BLaER1 treated with 17β-estradiol and CSF1 and Interleukin-3, amounts not matched to agents 10 nM and 100 nM (cell line): ENCODE measurements around the gene PTPRN2.

Experiments
- H3K27ac ChIP-seq, 11 experiments: shearing (Covaris generic); formaldehyde crosslinking; 2 replicates each; pipeline ENCODE4 v1.8.1; 2022
- H3K27me3 ChIP-seq, 11 experiments: shearing (Covaris generic); formaldehyde crosslinking; 2 replicates each; pipeline ENCODE4 v1.8.1; 2022
- H3K36me3 ChIP-seq, 11 experiments: shearing (Covaris generic); formaldehyde crosslinking; 2 replicates each; pipeline ENCODE4 v1.8.1; 2022
- H3K4me1 ChIP-seq, 10 experiments: shearing (Covaris generic); formaldehyde crosslinking; 2 replicates each; pipeline ENCODE4 v1.8.1; 2022
- H3K4me2 ChIP-seq, 11 experiments: shearing (Covaris generic); formaldehyde crosslinking; 2 replicates each; pipeline ENCODE4 v1.8.1; 2022
- H3K4me3 ChIP-seq, 10 experiments: shearing (Covaris generic); formaldehyde crosslinking; 2 replicates each; pipeline ENCODE4 v1.8.1; 2022
- H3K9ac ChIP-seq, 11 experiments: shearing (Covaris generic); formaldehyde crosslinking; 2 replicates each; pipeline ENCODE4 v1.8.1; 2022
- H3K9me3 ChIP-seq, 11 experiments: shearing (Covaris generic); formaldehyde crosslinking; replicated peaks in 1 of 11; 2 replicates each; pipeline ENCODE4 v1.8.1; 2022
- H4K20me1 ChIP-seq, 11 experiments: shearing (Covaris generic); formaldehyde crosslinking; 2 replicates each; pipeline ENCODE4 v1.8.1; 2022
- Cebpa-rat ChIP-seq, 11 experiments: shearing (Covaris generic); IDR thresholded peaks; 2 replicates each; pipeline ENCODE4 v1.8.1; 2022

The PTPRN2 gene

GRCh38 chr7:157544980-157545680 lies 1042.5 kb downstream of the PTPRN2 start:
- Histone ChIP-seq H3K36me3 (no peaks in the 10 kb centered on the region), H3K4me3 (no peak overlapping the region), H4K20me1 (peaks cover 0 to 2% (median 0%) of the 10 kb centered on the region in 11 experiments; a peak in 2 of 22 replicates), H3K9me3 (no peaks in the 10 kb centered on the region), H3K9ac (no peak overlapping the region), H3K4me2 (peak overlapping the region in 7 of 11 experiments; percentile 13 to 50 (median 24); a peak in 4 of 22 replicates), H3K27me3 (peaks cover 0 to 6% (median 0%) of the 10 kb centered on the region in 11 experiments; a peak in 2 of 22 replicates), H3K27ac (no peak overlapping the region), H3K4me1 (peaks cover 0 to 16% (median 10%) of the 10 kb centered on the region in 10 experiments; a peak in 12 of 20 replicates)
- no peak for TF ChIP-seq Cebpa-rat (IDR thresholded peaks at IDR 0.05)

DNA sequence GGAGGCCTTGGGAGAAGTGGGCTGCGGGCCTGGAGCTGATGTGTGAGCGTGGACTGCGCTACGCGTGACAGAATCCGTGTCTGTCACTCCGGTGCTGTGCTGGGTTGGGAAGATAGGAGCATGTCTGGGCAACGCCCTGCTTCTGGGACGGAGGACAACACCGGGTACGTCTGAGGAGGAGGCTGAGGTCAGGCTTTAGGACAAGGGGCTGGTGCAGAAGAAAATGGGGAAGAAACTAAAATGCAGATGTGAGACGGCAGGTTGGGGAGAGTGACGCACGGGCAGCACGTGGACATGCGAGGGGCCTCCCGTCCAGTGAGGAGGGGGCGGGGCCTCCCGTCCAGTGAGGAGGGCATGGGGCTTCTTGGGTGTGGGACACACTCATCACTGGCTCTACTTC lies 1043.4 kb downstream of the PTPRN2 start:
- Histone ChIP-seq H3K36me3 (no peaks in the 10 kb centered on the region), H3K4me3 (no peak overlapping the region), H3K4me2 (peak overlapping the region in 2 of 11 experiments; percentile 20 to 24; a peak in 2 of 22 replicates), H3K9ac (no peak overlapping the region), H3K27me3 (no peaks in the 10 kb centered on the region; a peak in 1 of 22 replicates), H3K27ac (no peak overlapping the region), H3K4me1 (peaks cover 0 to 16% (median 9%) of the 10 kb centered on the region in 10 experiments; a peak in 12 of 20 replicates), H4K20me1 (no peaks in the 10 kb centered on the region), H3K9me3 (no peaks in the 10 kb centered on the region)
- no peak for TF ChIP-seq Cebpa-rat (IDR thresholded peaks at IDR 0.05)

GRCh38 chr7:157543791-157544190 lies 1043.8 kb downstream of the PTPRN2 start:
- Histone ChIP-seq H3K9me3 (no peaks in the 10 kb centered on the region), H3K4me1 (peaks cover 0 to 16% (median 9%) of the 10 kb centered on the region in 10 experiments; a peak in 12 of 20 replicates), H3K9ac (no peak overlapping the region), H3K4me2 (no peak overlapping the region), H3K27me3 (no peaks in the 10 kb centered on the region; a peak in 1 of 22 replicates), H4K20me1 (no peaks in the 10 kb centered on the region), H3K36me3 (no peaks in the 10 kb centered on the region), H3K27ac (no peak overlapping the region), H3K4me3 (no peak overlapping the region)
- TF ChIP-seq Cebpa-rat (IDR thresholded peaks at IDR 0.05): no peak

DNA sequence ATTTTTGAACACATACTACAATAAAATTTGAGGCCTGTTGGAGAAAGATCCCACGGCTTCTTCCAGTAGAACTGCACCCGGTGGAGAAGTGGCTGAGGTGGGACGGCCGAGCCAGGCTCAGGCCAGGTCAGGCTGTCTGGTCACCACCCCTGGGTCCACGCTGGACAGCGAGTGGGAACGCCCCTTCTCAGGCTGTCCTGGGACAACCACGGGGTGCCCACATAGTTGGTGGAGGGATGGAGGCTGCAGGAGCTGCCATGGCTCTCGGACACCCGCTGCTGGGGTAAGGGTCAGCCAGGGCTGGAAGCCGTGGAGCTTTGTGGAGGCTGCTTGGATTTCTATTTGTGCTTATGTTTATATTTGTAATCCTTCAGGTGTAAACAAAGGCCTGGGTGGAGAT lies 1044.3 kb downstream of the PTPRN2 start:
- TF ChIP-seq Cebpa-rat (IDR thresholded peaks at IDR 0.05): no peak
- Histone ChIP-seq H3K4me3 (no peak overlapping the region), H3K27me3 (no peaks in the 10 kb centered on the region), H3K9ac (no peak overlapping the region), H3K36me3 (no peaks in the 10 kb centered on the region), H3K9me3 (no peaks in the 10 kb centered on the region), H4K20me1 (no peaks in the 10 kb centered on the region), H3K4me2 (no peak overlapping the region), H3K4me1 (peaks cover 0 to 16% (median 9%) of the 10 kb centered on the region in 10 experiments; a peak in 12 of 20 replicates), H3K27ac (no peak overlapping the region)

DNA sequence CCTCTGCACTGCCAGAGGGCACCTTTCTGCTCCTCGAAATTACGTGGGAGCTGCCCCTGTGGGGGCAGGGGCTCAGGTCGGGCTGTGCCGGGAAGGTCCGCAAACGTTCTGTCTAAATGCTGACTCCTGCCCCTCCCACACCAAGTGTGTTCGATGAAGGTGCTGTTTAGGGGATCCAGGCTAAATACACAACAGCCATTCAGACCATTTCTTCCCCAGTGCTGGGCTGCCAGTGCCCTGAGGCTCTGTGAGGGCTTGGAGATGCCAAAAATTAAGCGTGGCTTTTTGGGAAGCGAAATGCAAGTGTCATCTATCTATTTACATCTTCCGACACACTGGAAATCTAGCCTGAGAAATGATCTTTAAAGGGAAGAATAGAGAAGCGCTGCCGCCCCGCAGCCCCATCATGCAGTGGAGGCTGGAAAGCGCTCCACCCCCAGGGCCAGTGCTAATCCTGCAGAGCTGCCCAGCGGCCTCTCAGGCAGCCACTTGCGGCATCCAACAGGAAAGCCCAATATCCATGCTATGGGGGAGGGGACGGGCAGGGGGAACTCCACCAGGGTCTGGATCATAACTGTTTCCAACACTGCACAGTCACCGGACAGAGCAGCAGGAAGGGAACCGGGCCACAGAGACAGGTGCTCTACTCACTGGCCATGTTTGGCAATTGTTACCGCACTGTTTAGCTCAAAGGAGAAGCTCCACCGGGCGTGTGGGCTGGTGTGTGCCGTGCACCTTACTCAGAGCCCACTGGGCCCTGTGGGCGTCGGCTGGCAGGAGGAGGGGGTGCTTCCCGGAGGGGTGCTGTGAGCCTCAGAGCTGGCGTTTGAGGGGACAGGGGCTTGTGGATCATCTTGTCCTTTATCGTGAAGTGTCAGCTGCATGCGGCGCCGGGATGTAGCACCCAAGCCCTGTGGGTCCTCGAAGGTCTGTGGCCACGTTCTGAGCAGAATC lies 1045.3 kb downstream of the PTPRN2 start:
- Histone ChIP-seq H3K4me2 (no peak overlapping the region), H4K20me1 (no peaks in the 10 kb centered on the region; a peak in 1 of 22 replicates), H3K36me3 (no peaks in the 10 kb centered on the region), H3K4me3 (no peak overlapping the region), H3K4me1 (peaks cover 0 to 12% (median 6%) of the 10 kb centered on the region in 10 experiments; a peak in 11 of 20 replicates), H3K27me3 (no peaks in the 10 kb centered on the region), H3K27ac (no peak overlapping the region), H3K9me3 (no peaks in the 10 kb centered on the region), H3K9ac (no peak overlapping the region)
- TF ChIP-seq Cebpa-rat (IDR thresholded peaks at IDR 0.05): no peak

DNA sequence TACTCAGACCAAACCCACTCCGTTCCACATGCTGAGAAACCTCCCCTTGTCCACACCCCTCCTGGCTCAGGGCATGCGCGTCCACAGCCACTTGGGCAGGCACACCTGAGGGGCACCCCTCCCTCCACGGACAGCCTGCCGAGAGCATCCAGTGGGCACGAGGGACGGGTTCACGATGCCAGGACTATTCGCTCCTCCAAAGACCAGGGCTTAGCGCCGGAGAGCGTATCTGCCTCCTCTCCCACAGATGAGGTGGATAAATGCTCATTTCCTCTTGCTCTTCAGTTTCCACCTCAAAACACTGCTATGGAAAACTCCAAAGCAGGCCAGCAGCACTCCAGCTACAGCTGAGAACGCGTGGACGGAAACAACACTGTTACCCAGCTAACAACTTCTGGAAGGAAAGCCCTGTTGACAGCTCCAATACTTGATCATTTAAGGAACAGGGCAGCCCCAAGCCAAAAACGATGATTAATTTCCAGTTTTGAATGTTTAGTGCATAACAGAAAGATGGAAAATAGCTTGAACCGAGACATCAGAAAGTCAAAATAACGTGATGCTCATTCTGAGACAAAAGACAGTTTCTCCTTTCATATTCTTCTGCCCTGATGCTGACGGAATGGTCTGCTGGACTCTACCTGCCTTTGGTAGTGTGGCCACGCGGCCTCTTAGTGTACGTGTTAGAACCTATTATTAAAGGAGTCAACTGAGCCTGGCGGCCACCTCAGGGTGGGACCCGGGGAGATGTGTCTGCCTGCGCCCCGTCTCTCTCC lies 1046.1 kb downstream of the PTPRN2 start:
- no peak for TF ChIP-seq Cebpa-rat (IDR thresholded peaks at IDR 0.05)
- Histone ChIP-seq H3K27ac (no peak overlapping the region), H3K9me3 (no peaks in the 10 kb centered on the region), H3K4me3 (no peak overlapping the region), H3K36me3 (no peaks in the 10 kb centered on the region), H3K4me1 (peaks cover 0 to 12% (median 6%) of the 10 kb centered on the region in 10 experiments; a peak in 11 of 20 replicates), H3K9ac (no peak overlapping the region), H4K20me1 (no peaks in the 10 kb centered on the region; a peak in 1 of 22 replicates), H3K4me2 (no peak overlapping the region), H3K27me3 (no peaks in the 10 kb centered on the region)

DNA sequence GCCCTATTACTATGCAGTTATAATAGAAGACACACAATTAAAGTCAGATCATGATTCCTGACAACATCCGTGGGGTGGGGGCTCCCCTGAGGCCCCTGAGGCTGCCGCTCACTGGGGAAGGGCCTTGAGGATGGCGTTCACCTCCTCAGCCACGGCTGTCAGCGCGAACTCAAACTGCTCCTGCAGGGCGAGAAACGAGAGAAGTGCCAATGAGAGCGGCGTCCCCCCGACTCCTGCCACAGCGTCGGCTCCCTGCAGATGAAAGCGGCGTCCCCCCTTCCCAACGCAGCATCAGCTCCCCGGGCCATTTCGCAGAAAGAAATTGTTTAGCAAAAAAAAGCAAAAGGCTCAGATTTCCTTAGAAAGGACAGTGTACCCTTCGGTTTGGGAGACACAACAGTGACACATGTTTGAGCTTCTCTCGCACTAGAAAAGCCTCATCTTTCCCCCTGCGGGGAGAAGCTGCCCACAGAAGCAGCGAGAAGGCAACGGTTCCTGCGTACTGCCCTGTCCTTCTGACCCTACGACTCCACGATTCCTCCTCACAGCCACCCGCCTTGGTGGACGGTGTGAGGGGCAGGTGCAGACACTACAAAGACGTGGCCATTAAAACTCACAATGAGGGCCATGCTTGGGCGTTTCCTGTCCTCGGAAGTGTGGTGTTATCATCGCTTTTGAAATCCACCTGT lies 1046.9 kb downstream of the PTPRN2 start:
- no peak overlapping the region for H3K27ac ChIP-seq
- no peaks in the 10 kb centered on the region; a peak in 1 of 22 replicates for H4K20me1 ChIP-seq
- H3K4me3 ChIP-seq: no peak overlapping the region
- H3K36me3 ChIP-seq: no peaks in the 10 kb centered on the region
- no peak for TF ChIP-seq Cebpa-rat (IDR thresholded peaks at IDR 0.05)
- no peak overlapping the region for H3K9ac ChIP-seq
- H3K9me3 ChIP-seq: no peaks in the 10 kb centered on the region
- no peak overlapping the region for H3K4me2 ChIP-seq
- H3K27me3 ChIP-seq: no peaks in the 10 kb centered on the region
- H3K4me1 ChIP-seq: peaks cover 0 to 12% (median 6%) of the 10 kb centered on the region in 10 experiments; a peak in 11 of 20 replicates

DNA sequence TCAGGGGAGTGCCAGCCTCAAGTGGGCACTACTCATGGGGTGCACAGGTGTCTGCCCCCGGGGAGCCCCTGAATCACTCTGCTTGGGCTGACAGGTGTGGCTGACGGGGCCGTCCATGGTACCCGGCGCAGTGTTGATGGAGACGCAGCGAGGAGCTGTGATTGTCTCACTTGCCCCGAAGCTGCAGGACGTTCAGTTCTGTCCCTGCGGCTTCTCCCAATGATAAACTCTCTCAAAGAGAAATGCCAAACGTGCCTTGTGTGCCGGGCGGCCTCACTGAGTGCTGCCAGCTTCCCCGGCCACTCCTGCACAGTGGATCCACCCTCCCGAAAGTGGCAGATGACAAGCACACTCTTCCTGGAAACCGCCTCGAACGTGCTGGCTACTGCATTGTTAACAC lies 1047.6 kb downstream of the PTPRN2 start:
- Histone ChIP-seq H3K9me3 (no peaks in the 10 kb centered on the region), H3K4me1 (peaks cover 0 to 11% (median 6%) of the 10 kb centered on the region in 10 experiments; a peak in 11 of 20 replicates), H3K27me3 (no peaks in the 10 kb centered on the region), H3K27ac (no peak overlapping the region), H4K20me1 (no peaks in the 10 kb centered on the region; a peak in 1 of 22 replicates), H3K4me2 (no peak overlapping the region), H3K9ac (no peak overlapping the region), H3K36me3 (no peaks in the 10 kb centered on the region), H3K4me3 (no peak overlapping the region)
- no peak for TF ChIP-seq Cebpa-rat (IDR thresholded peaks at IDR 0.05)
